GM12891 (cell line): ENCODE measurements around the gene LIG1.

Experiments used
- DNase-seq: peaks from one replicate; pipeline ENCODE4 v3.0.0; 2011; ENCODE audit warnings: low spot score; ENCODE audit not compliant: insufficient read length
- FAIRE-seq: peaks from 2 replicates; lab custom pipeline; 2011; peaks lifted over from hg19 to GRCh38; lab: Jason Lieb, UNC
- PAX5 ChIP-seq: IDR thresholded peaks from 2 replicates; pipeline ENCODE4 v1.6.1; 2011; ENCODE audit warnings: low read length, moderate library complexity, mild to moderate bottlenecking; ENCODE audit not compliant: insufficient read depth, severe bottlenecking
- POLR2A ChIP-seq: IDR thresholded peaks from 2 replicates; pipeline ENCODE4 v1.6.1; 2011; ENCODE audit warnings: low read depth, low read length, control low read depth
- POLR2AphosphoS5 ChIP-seq: IDR thresholded peaks from 2 replicates; pipeline ENCODE4 v1.6.1; 2011; ENCODE audit warnings: low read depth, low read length, control low read depth
- POU2F2 ChIP-seq: IDR thresholded peaks from 2 replicates; pipeline ENCODE4 v1.6.1; 2011; ENCODE audit warnings: low read depth, mild to moderate bottlenecking, control low read depth, low read length, moderate library complexity
- SPI1 ChIP-seq: IDR thresholded peaks from 2 replicates; pipeline ENCODE4 v1.6.1; 2011; ENCODE audit warnings: low read depth, low read length, control low read depth
- TAF1 ChIP-seq: IDR thresholded peaks from 2 replicates; pipeline ENCODE4 v1.6.1; 2011; ENCODE audit warnings: low read depth, low read length, control low read depth

LIG1 gene

GRCh38 chr19:48183356-48183755 is 13.2 kb upstream of the LIG1 start:
- FAIRE-seq: no peak
- no peak for DNase-seq

DNA sequence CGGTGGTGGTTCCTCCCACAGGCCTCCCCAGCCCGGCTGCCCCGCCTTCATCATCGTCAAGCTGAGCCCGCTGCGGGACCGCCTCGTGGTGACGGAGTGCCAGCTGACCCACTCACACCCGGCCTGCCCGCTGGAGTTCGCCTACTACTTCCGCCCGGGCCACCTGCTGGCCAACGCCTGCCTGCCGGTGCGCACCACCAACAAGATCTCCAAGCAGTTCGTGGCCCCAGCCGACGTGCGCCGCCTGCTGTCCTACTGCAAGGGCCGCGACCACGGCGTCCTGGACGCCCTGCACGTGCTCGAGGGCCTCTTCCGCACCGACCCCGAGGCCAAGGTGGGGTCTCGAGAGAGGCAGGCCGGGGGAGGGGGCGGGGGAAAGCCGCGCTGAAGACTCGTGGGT is 12.3 kb upstream of the LIG1 start:
- FAIRE-seq (no peak), DNase-seq (no peak)
- TF ChIP-seq POLR2AphosphoS5: no peak
- TF ChIP-seq PAX5: no peak
- TF ChIP-seq TAF1: no peak
- TF ChIP-seq POU2F2: no peak
- TF ChIP-seq SPI1: no peak
- TF ChIP-seq POLR2A: no peak

More at GRCh38 chr19:48183356-48183755, 13.2 kb upstream of the LIG1 start:
- TF ChIP-seq PAX5 (no peak), SPI1 (no peak), TAF1 (no peak), POLR2A (no peak), POU2F2 (no peak), POLR2AphosphoS5 (no peak)

GRCh38 chr19:48181505-48181904 is 11.4 kb upstream of the LIG1 start:
- no peak for DNase-seq
- FAIRE-seq: no peak
- TF ChIP-seq TAF1: no peak

GRCh38 chr19:48176226-48176625 is 6.1 kb upstream of the LIG1 start:
- no peak for DNase-seq
- FAIRE-seq: no peak
- TF ChIP-seq SPI1 (no peak), POLR2AphosphoS5 (no peak), POU2F2 (no peak), TAF1 (no peak), PAX5 (no peak), POLR2A (no peak)

DNA sequence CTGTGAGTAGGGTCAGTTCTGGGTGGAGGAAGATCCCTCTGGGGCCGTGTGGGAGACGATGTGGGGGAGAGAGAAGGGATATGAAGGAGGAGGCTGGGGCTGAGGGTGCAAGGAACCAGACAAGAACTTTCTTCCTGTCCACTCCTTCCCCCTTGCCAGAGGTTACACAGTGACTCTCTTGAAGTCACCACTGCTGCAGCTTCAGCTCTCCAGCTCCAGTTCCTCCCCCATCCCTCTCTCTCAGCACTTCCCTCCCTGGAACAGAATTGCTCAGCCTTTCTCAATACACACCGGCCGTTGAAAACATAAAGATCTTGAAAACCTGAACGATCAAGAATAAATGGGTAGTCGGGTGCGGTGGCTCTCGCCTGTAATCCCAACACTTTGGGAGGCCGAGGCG is 5.4 kb upstream of the LIG1 start:
- FAIRE-seq (no peak), DNase-seq (no peak)
- TF ChIP-seq POU2F2: no peak
- TF ChIP-seq TAF1: no peak
- TF ChIP-seq SPI1: no peak
- TF ChIP-seq POLR2AphosphoS5: no peak
- no peak for TF ChIP-seq PAX5
- TF ChIP-seq POLR2A: no peak

DNA sequence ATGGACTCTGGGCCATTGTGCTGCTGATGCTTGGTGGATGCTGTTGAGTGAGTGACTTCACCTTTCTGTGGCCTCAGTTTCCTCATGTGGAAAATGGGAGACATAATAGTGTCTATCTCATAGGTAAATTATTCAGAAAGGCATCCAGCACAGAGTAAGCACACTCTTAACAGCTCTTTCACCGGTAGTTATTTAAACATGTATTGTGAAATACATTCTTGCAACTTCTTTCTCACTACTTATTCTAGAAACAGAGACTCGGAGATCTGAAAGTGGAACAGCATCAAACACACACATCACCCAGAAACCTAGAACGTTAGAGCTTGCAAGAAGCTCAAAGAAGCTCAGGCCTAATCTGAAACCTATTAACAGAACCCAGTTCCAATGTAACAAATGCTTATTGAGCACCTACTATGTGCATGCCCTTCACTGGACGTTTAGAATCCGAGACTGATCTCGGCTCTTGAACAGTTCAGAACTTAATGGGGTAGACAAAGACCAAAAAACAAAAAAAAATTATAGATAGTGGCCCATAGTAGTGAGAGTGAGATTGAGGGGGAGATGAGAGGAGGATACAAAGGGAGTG is 4.4 kb upstream of the LIG1 start:
- TF ChIP-seq POLR2AphosphoS5 (no peak), TAF1 (no peak), POU2F2 (no peak), SPI1 (no peak), PAX5 (no peak), POLR2A (no peak)
- no peak for DNase-seq
- FAIRE-seq: no peak

DNA sequence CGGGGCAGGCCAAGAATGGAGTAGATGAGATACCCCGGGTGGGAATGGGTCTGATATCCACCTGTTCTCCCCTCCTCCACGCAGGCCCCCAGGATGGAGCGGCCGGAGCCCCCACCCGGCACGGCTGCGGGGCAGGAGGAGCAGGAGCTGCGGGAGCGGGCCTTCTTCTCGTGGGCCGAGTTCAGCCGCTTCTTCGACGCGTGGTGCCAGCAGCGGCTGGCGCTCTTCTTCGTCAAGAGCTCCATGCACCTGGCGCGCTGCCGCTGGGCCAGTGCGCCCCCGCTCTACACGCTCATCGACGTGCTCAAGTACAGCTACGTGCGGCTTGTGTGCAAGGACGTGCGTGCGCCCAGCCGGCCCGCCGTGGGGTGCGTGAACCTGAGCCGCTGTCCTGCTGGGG is 1.6 kb upstream of the LIG1 start:
- DNase-seq (no peak), FAIRE-seq (no peak)
- TF ChIP-seq POLR2AphosphoS5 (no peak), POU2F2 (no peak), TAF1 (no peak), SPI1 (no peak), PAX5 (no peak), POLR2A (no peak)

DNA sequence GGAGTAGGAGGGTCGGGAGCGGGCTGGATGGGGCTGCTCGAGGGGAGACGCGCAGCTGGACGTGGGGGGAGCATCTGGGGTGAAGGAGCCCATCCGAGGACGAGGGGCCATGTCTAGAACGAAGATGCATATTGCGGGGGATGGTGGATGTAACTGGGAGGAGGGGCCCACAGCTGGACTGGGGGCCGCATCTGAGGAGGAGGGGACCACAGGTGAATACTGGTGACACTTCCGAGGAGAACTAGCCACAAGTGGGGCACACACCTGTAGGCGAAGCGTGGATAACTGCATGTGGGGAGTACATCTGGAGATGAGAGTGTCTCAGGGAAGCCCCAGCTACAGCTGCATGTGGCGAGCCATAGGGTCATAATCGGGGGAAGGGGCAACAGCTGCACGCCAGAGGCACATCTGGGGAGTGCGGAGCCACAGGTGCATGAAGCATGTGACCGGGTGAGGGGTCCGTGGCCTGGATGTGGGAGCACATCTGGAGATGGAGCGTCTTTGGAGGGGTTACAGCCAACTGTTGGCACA is 738 bp upstream of the LIG1 start:
- FAIRE-seq (peak; percentile 52), DNase-seq (no peak)
- TF ChIP-seq POLR2A (no peak), POU2F2 (peak; percentile 25; the same call in 1 of the 2 replicates)

- FAIRE-seq (peak; percentile 88), DNase-seq (peak; percentile 78)
- TF ChIP-seq SPI1 (no peak), POU2F2 (no peak), POLR2AphosphoS5 (no peak)
These were observed 586 bp downstream of the LIG1 start for GRCh38 chr19:48169578-48169938.

- FAIRE-seq: no peak
- no peak for DNase-seq
- TF ChIP-seq TAF1 (no peak), PAX5 (no peak), SPI1 (no peak), POU2F2 (no peak), POLR2A (no peak), POLR2AphosphoS5 (no peak)
These were observed 1.5 kb downstream of the LIG1 start for GRCh38 chr19:48168689-48169088.

DNA sequence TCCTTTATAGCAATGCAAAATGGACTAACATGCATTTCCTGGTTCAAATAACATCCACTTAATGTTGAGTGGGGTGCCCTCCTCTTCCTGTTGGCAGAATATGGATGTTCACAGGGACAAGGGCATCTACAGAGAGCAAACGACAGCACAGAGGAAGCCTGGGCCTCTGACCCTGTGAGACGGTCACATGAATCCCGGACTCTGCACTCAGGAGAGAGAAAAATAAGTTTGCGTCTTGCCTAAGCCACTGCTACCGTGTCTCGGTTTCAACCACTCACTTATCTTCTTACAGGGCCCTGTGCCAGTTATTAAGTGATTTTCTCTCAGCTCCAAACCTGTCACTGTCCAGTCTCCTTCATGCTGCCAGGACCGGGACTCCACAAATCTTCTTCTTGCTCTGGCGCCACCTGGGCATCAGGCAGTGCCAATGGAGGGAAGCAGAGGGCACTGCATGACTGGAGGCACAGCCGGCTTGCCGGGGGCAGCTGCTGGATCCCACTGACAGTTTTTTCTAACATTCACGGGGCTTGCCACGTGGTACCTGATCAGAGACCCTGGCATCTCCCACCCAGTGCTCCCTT is 11.8 kb downstream of the LIG1 start:
- no peak for FAIRE-seq

More for the DNA sequence above, 11.8 kb downstream of the LIG1 start:
- DNase-seq: no peak
- TF ChIP-seq TAF1 (no peak), POLR2AphosphoS5 (no peak), POLR2A (no peak), SPI1 (no peak), PAX5 (no peak), POU2F2 (no peak)
